Measurements from ENCODE around the gene KCNJ12. TPM values are rescaled to one million over a fixed set of nuclear protein-coding genes. Genes with fewer than 3 reads are reported as not detected.

The KCNJ12 gene
- total and polyA plus RNA-seq, 2 experiments from 2014 or later: 0.61 to 2.4 TPM

DNA sequence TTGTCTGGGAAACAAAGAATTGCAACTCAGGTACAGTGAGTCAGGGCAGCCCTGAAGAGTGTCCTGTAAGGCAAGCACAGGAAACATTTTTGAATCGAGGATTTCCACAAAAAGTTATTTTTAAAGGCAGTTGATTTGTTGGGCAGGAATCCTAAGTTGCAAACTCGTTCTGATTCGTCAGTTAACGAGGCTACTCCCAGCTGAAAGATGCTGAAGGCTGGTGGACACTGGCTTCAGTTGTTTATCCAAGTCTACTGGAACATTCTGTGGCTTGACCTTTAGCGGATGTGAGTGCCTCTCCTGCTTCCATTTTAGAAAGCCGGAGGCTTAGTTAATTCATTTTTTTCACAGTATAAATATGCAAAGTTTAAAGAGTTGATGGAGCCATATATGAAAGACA lies 84.2 kb downstream of the KCNJ12 start (continued):
- TF ChIP-seq STAT1 (IDR thresholded peaks at IDR 0.05; ENCODE audit: unreplicated experiment) (no peak), POLR2AphosphoS5 (IDR thresholded peaks at IDR 0.05; ENCODE audit: low read depth) (no peak), ZNF114 (CRISPR knock-in tag; IDR thresholded peaks at IDR 0.05) (no peak), EZH2phosphoT487 (IDR thresholded peaks at IDR 0.05; ENCODE audit: unreplicated experiment) (no peak), REST (IDR thresholded peaks at IDR 0.05; ENCODE audit: unreplicated experiment) (no peak)
- TF ChIP-seq, protein P1, sequence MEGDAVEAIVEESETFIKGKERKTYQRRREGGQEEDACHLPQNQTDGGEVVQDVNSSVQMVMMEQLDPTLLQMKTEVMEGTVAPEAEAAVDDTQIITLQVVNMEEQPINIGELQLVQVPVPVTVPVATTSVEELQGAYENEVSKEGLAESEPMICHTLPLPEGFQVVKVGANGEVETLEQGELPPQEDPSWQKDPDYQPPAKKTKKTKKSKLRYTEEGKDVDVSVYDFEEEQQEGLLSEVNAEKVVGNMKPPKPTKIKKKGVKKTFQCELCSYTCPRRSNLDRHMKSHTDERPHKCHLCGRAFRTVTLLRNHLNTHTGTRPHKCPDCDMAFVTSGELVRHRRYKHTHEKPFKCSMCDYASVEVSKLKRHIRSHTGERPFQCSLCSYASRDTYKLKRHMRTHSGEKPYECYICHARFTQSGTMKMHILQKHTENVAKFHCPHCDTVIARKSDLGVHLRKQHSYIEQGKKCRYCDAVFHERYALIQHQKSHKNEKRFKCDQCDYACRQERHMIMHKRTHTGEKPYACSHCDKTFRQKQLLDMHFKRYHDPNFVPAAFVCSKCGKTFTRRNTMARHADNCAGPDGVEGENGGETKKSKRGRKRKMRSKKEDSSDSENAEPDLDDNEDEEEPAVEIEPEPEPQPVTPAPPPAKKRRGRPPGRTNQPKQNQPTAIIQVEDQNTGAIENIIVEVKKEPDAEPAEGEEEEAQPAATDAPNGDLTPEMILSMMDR (conservative IDR thresholded peaks at IDR 0.05; ENCODE audit: low read depth in 2 of 2): no peak

GRCh38 chr17:21462237-21462636 lies 86.1 kb downstream of the KCNJ12 start:
- Histone ChIP-seq H3K36me3 (ENCODE audit: insufficient read depth) (no peaks in the 10 kb centered on the region), H3K4me2 (no peak overlapping the region), H3K4me3 (no peak overlapping the region), H3K27me3 (ENCODE audit: insufficient read depth) (peaks cover 47% of the 10 kb centered on the region), H2AFZ (no peak overlapping the region), H4K20me1 (replicated peaks; ENCODE audit: insufficient read depth) (no peaks in the 10 kb centered on the region), H3K79me2 (replicated peaks; ENCODE audit: insufficient read depth) (no peaks in the 10 kb centered on the region), H3K27ac (ENCODE audit: low read depth) (no peak overlapping the region), H3K4me1 (ENCODE audit: insufficient read depth) (peaks cover 10% of the 10 kb centered on the region; the same call in 1 of the 2 replicates), H3K9me2 (ENCODE audit: insufficient read depth) (no peaks in the 10 kb centered on the region), H3F3A (replicated peaks; ENCODE audit: low read depth) (0 out of 2 replicates have a peak, but pooled peaks cover 5% of the 10 kb centered on the region)
- ATAC-seq (no peak), DNase-seq (ENCODE audit: low spot score) (no peak)
- Mint-ChIP-seq H3K9me3 (peaks cover 2% of the 10 kb centered on the region; the same call in 1 of the 3 replicates), H3K36me3 (ENCODE audit: low read depth) (no peaks in the 10 kb centered on the region), H3K27me3 (ENCODE audit: insufficient read depth, low read depth, poor library complexity) (peaks cover 32% of the 10 kb centered on the region), H3K4me1 (peaks cover 19% of the 10 kb centered on the region), H3K27ac (no peak overlapping the region), H3K4me3 (no peak overlapping the region)
- no peak for TF ChIP-seq CREB1 (CRISPR knock-in tag; IDR thresholded peaks at IDR 0.05; ENCODE audit: low read depth)
- no peak for TF ChIP-seq REST (IDR thresholded peaks at IDR 0.05; ENCODE audit: unreplicated experiment)
- no peak for TF ChIP-seq NANOG (IDR thresholded peaks at IDR 0.05; ENCODE audit: borderline replicate concordance)
- TF ChIP-seq EZH2 (IDR thresholded peaks at IDR 0.05; ENCODE audit: low read depth, unreplicated experiment): no peak

Data from GM23338 (cell line).